Stimulated activated naive CD4-positive, alpha-beta T cell (primary cell): Measurements from ENCODE around the gene MS4A15.

Source experiments
- DNase-seq, 6 experiments: peaks; one replicate each; lab custom pipeline; 2025; lab: John Stamatoyannopoulos, UW

MS4A15 gene

GRCh38 chr11:60777572-60777971 is 20.9 kb downstream of the MS4A15 start:
- no peak for DNase-seq

DNA sequence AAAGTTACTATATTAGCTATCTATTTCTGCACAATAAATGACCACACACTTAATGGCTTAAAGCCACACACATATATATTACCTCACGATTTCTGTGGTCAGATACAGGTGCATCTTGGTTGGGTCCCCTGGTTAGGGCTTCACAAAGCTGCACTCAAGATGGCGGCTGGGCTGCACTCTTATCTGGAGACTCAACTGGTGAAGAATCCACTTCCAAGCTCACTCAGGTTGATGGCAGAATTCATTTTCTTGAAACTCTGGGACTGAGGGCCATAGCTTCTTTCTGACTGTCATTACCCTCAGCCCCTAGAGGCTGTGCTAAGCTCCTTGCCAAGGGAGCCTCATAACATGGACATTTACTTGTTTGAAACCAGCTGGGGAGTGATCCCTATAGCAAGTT is 23.4 kb downstream of the MS4A15 start:
- DNase-seq = no peak

DNA sequence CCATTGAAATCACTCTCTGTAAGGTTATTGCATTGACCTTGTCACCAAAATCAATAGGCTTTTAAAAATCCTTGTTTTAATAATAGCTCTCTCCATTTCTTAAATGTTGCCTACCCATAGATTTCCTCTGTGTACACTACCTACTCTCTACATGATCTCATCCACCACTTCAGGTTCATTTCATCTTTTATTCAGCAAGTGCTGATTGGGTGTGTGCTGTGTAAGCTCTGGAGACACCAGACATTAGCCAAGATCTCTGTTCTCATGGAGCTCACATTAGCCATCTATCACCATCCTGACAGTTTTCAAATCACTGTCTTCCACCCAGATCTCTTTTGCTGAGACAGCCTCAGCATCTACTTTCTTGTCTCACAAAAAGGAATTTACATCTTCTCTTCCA is 24.1 kb downstream of the MS4A15 start:
- no peak for DNase-seq

- no peak for DNase-seq
Measured at GRCh38 chr11:60781286-60781980, 24.8 kb downstream of the MS4A15 start.

- DNase-seq = no peak
Measured at GRCh38 chr11:60781981-60782316, 25.3 kb downstream of the MS4A15 start.

DNA sequence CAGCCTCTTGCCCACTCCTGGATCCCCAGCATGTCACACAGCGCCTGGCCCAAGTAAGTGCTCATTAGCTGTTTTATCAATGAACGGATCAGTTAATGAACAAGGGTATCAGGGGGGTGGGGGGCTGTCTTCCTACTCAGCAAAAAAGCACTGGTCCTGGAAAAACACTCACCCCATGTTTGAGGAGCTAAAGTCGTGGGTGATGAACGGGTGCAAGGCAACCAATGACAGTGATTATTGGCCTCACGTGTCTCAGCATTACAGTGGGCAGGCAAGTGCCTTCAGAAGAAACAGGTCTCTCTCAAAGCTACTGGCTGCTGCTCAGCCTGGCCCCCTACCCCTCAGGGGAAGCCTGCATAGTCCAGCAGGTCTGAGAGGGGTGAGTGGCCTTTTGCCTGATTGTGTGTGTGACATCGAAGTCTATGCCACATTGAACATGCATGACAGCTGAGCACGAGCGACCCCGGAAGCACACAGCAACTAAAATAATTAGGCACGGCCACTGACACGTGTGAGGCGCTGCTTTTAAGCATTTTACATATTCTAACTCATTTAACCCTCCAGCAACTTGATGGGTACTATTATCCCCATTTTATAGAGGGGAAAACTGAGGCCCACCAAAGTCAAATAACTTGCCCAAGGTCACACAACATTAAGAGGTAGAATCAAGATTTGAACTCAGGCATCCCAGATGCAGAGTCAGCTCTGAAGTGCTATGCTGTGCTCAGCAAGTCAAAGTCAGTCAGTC is 25.9 kb downstream of the MS4A15 start:
- DNase-seq = no peak

DNA sequence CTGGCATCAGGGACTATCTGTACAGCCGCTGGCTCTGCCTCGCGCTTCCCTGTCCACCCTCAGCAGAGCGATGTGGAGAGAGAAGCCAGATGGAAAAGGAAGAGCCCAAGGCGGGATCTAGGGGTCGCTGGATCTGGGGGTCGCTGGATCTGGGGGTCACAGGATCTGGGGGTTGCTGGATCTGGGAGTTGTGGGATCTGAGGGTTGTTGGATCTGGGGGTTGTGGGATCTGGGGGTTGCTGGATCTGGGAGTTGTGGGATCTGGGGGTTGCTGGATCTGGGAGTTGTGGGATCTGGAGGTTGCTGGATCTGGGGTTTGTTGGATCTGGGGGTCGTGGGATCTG is 26.4 kb downstream of the MS4A15 start:
- no peak for DNase-seq

- no peak for DNase-seq
Measured at GRCh38 chr11:60783911-60784310, 27.2 kb downstream of the MS4A15 start.

DNA sequence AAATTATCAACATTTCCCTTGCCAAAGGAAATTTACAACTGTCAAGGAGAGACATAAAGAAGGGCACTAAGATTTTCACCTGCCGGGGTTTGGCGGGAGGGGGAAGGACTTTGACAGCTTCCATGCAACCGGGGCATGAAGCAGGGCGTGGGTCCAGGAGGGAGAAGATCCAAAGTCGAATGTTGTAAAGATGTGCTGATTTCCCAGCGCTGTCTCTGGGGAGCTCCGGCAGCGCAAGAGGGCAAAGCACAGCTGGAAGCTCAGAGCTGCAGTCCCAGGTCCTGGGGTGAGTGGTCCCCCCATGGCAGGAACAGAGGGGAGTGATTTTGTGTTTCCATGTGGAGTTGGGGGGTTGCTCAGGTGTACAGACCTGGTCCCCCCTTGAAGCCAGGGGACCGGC is 28.5 kb downstream of the MS4A15 start, which contains the start of gene MS4A10:
Gene MS4A10, plus strand, starts transcription at position 198 of the 400 bp plus-strand sequence. CDS start 5,003 bp downstream, outside the sequence.
- DNase-seq = no peak

GRCh38 chr11:60785806-60786361 is 29.2 kb downstream of the MS4A15 start:
- no peak for DNase-seq

DNA sequence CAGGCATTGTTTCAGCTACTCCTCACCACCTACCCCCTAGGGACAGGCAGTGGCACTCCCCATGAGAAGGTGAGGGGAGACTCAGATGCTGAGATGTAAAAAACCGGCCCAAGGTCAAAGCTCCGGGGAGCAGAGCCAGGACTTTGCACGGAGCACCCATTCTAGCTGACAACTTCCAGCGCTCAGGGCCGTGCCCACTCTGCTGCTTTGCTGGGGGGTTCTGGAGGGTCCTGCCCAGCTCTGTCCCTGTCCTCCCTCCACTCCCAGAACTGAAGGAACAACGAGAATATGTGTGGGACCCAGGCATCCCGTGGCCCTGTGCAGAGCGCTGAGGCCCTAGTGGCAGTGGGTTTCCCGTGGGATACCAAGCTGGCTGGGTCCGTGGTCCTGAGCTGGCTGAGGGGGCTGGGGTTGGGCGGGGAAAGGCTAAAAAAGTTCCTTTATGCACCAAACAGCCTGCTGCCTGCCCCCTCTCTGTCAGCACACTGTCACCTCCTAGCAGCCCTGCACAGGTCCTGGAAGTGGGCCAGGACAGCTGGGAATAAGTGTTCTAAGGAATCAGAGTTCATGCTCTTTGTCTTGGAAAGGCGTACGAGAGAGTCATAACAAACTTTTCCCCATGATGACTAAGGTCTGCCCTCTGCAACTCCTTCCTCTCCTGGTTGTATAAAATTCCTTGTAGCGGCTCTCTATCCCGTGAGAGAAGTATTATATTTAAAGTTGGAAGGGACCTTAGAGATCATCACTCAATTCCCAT is 30.3 kb downstream of the MS4A15 start:
- DNase-seq = no peak

DNA sequence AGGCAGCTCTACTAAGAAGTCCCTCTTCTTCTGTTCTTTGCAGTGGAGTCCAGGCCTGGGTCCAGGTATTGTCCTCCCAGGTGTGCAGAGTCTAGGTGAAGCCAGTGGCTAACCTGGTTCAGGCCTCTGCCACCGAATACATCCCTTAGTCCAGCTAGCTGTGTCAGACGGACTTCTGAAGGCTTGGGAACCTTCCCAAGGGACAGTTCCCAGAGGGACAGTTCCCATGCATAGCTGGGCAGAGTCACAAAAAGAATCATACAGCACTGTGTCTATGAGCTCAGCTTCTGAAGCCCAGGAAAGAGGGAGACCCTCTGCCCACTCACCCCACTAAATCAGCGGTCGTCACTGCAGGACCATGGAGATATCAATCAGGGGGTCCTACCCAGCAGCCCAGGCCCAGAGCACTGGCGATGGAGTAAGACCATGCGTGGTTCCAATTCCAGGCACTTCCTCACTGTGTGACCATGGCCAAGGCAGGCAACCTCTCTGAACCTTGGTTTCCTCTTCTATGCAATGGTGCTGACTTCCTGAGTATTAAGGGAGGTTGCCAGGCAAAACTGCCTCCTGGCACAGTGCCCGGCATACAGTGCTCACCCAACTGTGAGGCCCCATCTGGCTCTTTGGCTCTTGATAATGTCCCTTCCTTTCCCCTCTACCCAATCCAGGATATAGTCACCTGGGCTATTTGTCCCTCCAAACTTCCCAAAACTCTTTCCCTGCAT is 31.9 kb downstream of the MS4A15 start:
- no peak for DNase-seq

- DNase-seq = no peak
Measured at GRCh38 chr11:60790726-60791125, 34.1 kb downstream of the MS4A15 start.

DNA sequence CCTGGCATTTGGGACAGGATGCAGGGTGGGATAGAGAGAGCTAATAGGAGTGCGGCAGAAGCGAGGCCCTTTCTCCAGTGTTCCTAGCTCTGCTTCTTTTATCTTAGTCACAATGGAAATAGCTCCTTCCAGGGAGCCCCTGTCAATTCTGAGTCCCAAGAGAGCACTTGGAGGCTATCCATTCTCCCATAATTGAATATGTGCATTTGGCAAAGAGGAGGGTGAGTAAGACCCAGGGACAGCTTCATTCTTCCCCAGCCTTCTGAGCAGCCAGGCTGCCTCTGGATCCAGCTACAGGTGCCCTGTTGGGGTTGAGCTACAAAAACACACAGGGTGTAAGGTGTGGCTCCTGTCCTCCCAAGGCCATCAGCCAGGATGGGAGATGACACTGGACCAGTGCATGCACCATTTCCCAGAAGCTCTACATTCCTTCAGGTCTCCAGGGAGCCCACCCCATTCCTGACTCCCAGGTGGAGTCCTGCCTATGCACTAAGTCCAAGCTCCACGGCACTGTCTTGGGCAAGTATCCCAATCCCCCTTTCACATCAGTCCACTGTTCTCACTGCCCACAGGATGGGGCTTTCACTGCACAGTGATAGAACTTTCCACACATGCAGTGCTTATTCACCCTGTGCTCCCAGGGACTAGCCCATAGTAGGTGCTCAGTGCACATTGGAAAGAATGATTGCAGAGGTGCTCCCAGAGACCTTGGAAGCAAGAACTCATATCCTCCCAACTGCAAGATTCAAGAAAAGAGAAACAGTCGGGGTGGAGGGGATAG is 34.7 kb downstream of the MS4A15 start:
- no peak for DNase-seq

DNA sequence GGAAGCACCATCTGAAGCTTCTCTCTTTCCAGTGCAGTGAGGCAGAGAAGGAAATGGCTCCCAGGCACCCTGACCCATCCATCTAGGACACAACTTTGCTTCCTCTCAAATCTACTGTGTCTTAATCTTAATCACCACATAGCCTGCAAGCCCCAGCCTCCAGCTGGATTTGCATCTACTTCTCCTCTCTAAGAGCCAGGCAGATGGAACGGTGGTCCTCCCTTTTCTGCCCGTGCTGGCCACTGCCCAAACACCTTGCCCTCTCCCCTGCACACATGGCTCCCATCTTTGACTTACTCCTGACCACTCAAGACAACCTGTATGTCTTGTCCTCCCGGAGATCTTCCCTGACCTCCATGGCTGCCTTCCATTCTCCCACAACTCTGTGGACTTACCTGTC is 35.9 kb downstream of the MS4A15 start:
- DNase-seq = no peak

- DNase-seq = no peak
Measured at GRCh38 chr11:60795291-60795690, 38.6 kb downstream of the MS4A15 start.

DNA sequence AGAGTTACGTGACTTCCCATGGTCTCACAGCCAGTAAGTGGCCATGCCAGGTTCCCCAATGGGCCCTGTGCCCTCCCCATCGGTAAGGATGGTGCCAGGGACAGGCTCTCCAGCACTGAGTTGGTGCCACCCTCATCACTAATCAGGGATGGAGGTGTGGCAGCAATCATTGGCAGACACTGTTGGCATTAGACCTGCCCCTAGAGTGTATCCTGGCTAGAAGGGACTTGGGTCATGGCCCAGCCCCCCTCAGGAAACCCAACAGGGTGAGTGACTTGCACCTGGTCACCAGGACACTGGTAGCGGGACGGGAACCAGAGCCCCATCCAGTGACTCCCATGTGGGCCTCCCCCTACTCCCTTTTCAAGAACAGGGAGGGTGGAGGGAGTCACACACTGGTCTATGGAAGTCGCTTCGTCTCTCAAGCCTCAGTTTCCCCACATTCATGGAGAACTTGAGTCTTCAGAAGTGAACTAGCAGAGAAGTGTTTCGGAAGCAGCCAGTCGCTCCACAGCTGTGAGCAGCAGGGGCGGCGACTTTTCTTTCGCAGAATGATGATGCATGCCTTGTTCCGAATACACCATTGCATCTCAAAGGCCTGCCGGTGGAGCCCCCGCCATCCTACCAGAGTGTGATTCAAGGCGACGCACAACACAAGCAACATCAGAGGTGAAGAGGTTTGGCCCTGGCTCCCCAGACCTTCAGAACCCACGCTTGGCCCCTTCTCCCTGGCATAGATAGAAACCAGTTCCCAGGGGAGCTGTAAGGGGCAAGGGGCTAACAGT is 41.4 kb downstream of the MS4A15 start:
- DNase-seq = no peak

- no peak for DNase-seq
Measured at GRCh38 chr11:60798631-60799030, 42.0 kb downstream of the MS4A15 start.

DNA sequence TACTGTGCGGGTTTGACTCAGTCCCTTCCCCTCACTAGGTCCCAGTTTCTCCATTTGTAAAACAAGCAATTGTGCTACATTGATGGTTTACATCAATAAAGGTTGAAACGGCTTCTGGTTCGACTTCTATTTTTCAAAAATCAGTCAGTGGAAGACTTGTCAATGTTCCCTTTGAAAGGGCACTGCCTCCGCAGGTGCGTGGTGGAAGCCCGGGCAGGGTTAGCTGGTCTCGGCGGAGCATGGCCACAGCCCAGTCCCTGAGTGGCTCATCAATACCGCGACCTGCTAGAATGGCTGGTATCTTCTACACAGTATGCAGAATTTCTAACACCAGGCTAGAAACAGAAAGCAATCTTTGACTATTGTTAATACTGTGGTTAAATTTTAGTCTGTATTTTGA is 44.5 kb downstream of the MS4A15 start:
- no peak for DNase-seq

DNA sequence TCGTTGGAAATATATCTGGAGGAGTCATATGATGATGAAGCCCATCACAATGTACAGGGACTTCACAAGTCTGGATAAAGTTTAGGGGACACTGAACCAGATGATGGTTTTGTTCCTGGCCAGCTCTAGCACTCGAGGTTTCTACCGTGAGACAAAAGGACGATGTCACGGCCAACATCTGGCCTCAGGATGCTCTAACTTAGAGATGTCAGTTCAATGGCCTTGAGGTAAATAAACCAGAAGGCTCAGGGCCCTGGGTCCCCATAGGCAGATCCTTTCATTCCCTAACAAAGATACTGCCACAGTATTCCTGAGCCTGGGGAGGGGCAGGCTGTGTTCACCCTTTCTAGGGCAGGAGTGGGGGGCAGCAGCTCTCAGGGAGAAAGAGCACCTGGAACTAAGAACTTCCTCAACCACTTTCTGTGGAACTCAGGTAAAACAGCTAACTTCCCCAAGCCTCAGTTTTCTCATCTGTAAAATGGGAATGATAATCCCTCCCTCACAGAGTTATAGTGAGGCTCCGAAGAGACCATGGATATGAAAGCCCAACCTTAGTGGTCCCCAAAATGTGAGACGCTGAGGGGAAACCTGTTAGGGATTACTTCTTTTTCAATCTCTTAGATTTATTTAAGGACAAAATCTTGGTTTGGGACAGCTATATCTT is 46.7 kb downstream of the MS4A15 start:
- no peak for DNase-seq
